GM13977 (cell line): ENCODE results near the gene PHC2.

Experiments used
- DNase-seq: peaks from one replicate; pipeline ENCODE4 v3.0.0; 2012; ENCODE audit warnings: low spot score
- in situ Hi-C: fragments of 300-500 bp; cut with MboI; formaldehyde crosslinking; loops from one replicate; pipeline ENCODE4 v1.12.0; 2022; ENCODE audit warnings: low sequenced_read_pairs, low pct_unique_long_range_greater_than_20kb, mixed read lengths, inconsistent platforms; ENCODE audit not compliant: unreplicated experiment
- TF ChIP-seq, protein P1 (sequence below): IDR thresholded peaks from 2 replicates; pipeline ENCODE4 v1.5.1; 2012; ENCODE audit warnings: mild to moderate bottlenecking, control low read depth; ENCODE audit not compliant: insufficient read depth; ENCODE audit errors: extremely low read depth, missing control alignments

PHC2 gene

DNA sequence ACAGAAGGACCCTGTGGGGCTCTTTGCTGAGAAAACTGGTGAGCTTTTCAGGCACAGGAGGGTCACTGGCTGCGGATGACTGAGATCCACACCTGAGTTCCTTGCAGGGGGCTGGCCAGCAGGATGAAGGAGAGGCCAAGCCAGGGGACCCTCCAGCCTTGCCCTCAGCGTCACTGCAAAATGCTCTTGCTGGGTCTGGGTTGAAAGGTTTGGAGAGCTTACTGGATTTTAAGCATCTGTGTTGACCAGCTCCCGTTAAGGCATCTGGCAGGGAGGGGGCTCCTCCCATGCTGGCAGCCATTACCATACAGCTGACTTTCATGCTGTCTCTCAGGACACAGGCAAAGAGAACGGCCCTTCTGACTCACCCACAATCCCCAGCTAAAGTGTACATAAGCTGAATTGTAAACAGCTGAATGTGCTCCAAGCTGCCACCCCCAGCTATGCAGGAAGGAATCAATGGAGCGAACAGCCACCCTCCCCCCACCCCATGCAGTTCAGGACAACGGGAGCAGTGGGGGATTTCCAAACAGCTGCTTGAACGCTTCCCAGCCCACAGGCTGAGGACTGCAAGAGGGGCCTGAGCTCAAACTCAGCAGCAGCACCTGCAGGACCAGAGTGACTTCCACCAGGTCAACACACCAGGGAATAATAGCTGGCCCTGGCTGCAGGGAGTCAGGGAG, 88.7 kb downstream of the PHC2 start:
- TF ChIP-seq, protein P1, sequence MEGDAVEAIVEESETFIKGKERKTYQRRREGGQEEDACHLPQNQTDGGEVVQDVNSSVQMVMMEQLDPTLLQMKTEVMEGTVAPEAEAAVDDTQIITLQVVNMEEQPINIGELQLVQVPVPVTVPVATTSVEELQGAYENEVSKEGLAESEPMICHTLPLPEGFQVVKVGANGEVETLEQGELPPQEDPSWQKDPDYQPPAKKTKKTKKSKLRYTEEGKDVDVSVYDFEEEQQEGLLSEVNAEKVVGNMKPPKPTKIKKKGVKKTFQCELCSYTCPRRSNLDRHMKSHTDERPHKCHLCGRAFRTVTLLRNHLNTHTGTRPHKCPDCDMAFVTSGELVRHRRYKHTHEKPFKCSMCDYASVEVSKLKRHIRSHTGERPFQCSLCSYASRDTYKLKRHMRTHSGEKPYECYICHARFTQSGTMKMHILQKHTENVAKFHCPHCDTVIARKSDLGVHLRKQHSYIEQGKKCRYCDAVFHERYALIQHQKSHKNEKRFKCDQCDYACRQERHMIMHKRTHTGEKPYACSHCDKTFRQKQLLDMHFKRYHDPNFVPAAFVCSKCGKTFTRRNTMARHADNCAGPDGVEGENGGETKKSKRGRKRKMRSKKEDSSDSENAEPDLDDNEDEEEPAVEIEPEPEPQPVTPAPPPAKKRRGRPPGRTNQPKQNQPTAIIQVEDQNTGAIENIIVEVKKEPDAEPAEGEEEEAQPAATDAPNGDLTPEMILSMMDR = no peak
- DNase-seq = no peak
- in situ Hi-C loops = no loop called here

GRCh38 chr1:33341190-33341589, 89.7 kb downstream of the PHC2 start:
- TF ChIP-seq, protein P1 = no peak
- no peak for DNase-seq
- in situ Hi-C loops = no loop called here

- TF ChIP-seq, protein P1 = no peak
- in situ Hi-C loops = no loop called here
- DNase-seq = no peak
These were observed 91.5 kb downstream of the PHC2 start for GRCh38 chr1:33339413-33339812.

DNA sequence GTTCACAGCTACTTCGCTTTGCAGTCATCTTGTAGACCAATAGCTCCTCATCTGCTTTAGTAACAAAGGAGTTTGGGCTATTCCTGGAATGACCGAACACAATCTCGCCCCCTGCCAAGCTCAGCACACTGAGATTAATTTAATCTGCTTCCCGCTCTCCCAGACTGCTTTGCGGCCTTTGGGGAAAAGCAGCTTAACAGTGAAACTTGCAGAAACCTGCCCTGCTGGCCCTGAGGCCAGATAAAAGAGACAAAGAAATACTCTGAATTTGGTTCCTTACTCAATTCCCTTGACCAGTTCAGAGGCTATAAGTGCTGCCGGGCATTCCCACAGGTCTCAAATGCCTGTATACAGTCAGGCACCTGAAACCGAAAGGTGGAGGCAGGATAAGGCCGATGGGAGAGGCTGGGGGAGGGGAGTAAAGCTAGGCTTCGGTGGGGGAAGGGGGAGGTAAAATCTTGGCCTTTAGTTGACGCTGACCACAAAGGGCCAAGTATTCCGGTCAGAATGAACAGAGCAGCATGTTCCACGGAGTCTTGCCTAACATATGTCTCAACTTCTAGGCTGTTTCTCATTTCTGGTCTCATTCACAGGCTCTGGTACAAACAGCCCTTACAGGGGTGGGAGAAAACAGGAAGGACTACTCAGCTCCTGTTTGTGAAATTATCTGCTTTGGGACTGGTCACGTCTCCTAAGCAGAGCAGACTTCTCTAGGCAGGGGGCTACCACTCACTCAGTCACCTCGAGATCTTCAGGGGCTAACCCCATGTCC, 92.3 kb downstream of the PHC2 start:
- in situ Hi-C loops = no loop called here
- TF ChIP-seq, protein P1 = no peak
- no peak for DNase-seq

- TF ChIP-seq, protein P1 = no peak
- in situ Hi-C loops = no loop called here
- DNase-seq = no peak
These were observed 92.9 kb downstream of the PHC2 start for GRCh38 chr1:33338048-33338439.

- DNase-seq = no peak
- TF ChIP-seq, protein P1 = no peak
- in situ Hi-C loops = no loop called here
These were observed 93.5 kb downstream of the PHC2 start for GRCh38 chr1:33337441-33337840.
